GM12892 (cell line): Measurements from ENCODE around the gene OR4D6.

Experiments used
- POLR2A ChIP-seq: IDR thresholded peaks from 2 replicates; pipeline ENCODE4 v1.6.1; 2011; ENCODE audit warnings: low read depth, low read length, control low read depth
- POLR2AphosphoS5 ChIP-seq: IDR thresholded peaks from 2 replicates; pipeline ENCODE4 v1.6.1; 2011; ENCODE audit warnings: low read depth, low read length, control low read depth
- TAF1 ChIP-seq: IDR thresholded peaks from 2 replicates; pipeline ENCODE4 v1.6.1; 2011; ENCODE audit warnings: low read depth, mild to moderate bottlenecking, control low read depth, low read length, borderline replicate concordance

DNA sequence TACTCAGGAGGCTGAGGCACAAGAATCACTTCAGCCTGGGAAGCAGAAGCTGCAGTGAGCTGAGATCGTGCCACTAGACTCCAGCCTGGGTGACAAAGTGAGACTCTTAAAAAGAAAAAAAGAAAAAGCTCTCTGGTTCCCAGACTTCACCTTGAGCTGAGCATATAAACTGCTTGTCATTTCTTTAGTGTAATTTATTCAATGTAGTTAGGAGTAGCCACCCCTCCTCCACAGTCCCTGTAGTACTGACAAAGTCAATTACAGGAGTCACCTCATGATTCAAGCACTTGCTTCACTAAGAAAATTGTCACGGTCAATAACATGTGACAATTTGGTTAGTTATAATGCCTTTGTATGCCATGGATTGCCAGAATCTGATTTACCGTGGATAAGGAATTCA is 23.6 kb downstream of the OR4D6 start:
- TF ChIP-seq POLR2AphosphoS5 (no peak), POLR2A (no peak), TAF1 (no peak)
